ENCODE measurements around the gene NPIPA1.
"Not testable (repeated sequence)": the region's sequence is repeated elsewhere in the genome, so short reads cannot be mapped to it uniquely, and the experiment has no call there.

Gene NPIPA1

DNA sequence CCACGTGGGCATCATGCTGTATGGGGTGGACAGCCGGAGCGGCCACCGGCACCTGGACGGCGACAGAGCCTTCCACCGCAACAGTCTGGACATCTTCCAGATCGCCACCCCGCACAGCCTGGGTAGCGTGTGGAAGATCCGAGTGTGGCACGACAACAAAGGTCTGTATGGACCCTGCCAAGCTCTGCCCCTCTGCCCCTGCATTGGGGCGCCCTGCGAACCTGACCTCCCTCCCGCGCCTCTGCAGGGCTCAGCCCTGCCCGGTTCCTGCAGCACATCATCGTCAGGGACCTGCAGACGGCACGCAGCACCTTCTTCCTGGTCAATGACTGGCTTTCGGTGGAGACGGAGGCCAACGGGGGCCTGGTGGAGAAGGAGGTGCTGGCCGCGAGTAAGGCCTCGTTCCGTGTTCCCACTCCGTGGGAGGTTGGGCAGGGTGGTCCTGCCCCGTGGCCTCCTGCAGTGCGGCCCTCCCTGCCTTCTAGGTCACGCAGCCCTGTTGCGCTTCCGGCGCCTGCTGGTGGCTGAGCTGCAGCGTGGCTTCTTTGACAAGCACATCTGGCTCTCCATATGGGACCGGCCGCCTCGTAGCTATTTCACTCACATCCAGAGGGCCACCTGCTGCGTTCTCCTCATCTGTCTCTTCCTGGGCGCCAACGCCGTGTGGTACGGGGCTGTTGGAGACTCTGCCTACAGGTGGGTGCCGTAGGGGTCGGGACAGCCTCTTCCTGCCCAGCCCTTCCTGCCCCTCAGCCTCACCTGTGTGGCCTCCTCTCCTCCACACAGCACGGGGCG lies 4.5 kb upstream of the NPIPA1 start:
- not testable (repeated sequence) for H3K27ac ChIP-seq (ENCODE audit: low read length); H3K4me1 ChIP-seq (ENCODE audit: control insufficient read depth in 1 of 2, insufficient read depth in 2 of 2, low read length in 2 of 2); H3K4me3 ChIP-seq (ENCODE audit: low read depth in 1 of 2, low read length in 2 of 2); H3K27me3 ChIP-seq (ENCODE audit: low read depth, low read length); H3K36me3 ChIP-seq (ENCODE audit: control insufficient read depth in 1 of 2, insufficient read depth in 2 of 2, low read length in 2 of 2); H3K9me3 ChIP-seq (ENCODE audit: control insufficient read depth in 1 of 2, low read length in 2 of 2)

DNA sequence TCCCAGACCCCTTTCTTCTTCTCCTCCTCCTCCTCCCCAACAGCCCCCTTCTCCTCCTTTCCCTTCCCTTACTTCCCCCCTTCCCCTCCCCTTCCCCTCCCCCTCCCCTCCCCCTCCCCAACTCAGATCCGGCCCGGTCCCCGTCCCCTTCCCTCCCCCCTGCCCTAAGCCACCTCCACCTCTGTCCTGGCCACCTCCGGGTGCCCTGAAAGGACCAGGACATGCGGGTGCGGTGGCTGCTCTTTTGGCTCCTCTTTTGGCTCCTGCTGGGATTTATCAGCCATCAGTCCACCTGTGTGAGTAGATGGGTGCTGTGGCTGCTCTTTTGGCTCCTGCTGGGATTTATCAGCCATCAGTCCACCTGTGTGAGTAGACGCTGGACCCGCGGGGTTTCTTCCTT lies 751 bp downstream of the NPIPA1 start:
- not testable (repeated sequence) for H3K9me3 ChIP-seq (ENCODE audit: control insufficient read depth in 1 of 2, low read length in 2 of 2); H3K27ac ChIP-seq (ENCODE audit: low read length); H3K4me1 ChIP-seq (ENCODE audit: control insufficient read depth in 1 of 2, insufficient read depth in 2 of 2, low read length in 2 of 2); H3K27me3 ChIP-seq (ENCODE audit: low read depth, low read length); H3K4me3 ChIP-seq (ENCODE audit: low read depth in 1 of 2, low read length in 2 of 2); H3K36me3 ChIP-seq (ENCODE audit: control insufficient read depth in 1 of 2, insufficient read depth in 2 of 2, low read length in 2 of 2)

DNA sequence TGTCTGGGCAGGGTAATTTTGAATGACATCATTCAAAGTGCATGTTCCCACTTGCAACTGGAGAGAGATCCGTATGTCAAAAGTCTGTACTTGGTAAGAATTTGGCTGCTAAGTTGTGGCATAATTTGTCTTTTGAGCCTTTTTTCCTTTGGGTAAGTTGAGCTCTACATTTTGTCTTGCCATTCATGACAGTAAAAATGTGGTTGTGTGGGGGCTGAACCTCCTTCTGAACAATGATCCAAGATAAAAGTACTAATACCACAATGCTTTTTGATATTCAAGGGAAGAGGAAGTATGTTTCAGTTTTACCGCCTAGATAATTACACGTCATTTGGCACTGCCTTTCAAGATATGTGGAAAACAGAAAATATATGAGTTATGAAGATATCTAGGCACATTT lies 5.4 kb downstream of the NPIPA1 start:
- not testable (repeated sequence) for H3K9me3 ChIP-seq (ENCODE audit: control insufficient read depth in 1 of 2, low read length in 2 of 2); H3K4me1 ChIP-seq (ENCODE audit: control insufficient read depth in 1 of 2, insufficient read depth in 2 of 2, low read length in 2 of 2); H3K4me3 ChIP-seq (ENCODE audit: low read depth in 1 of 2, low read length in 2 of 2); H3K27ac ChIP-seq (ENCODE audit: low read length); H3K27me3 ChIP-seq (ENCODE audit: low read depth, low read length); H3K36me3 ChIP-seq (ENCODE audit: control insufficient read depth in 1 of 2, insufficient read depth in 2 of 2, low read length in 2 of 2)

DNA sequence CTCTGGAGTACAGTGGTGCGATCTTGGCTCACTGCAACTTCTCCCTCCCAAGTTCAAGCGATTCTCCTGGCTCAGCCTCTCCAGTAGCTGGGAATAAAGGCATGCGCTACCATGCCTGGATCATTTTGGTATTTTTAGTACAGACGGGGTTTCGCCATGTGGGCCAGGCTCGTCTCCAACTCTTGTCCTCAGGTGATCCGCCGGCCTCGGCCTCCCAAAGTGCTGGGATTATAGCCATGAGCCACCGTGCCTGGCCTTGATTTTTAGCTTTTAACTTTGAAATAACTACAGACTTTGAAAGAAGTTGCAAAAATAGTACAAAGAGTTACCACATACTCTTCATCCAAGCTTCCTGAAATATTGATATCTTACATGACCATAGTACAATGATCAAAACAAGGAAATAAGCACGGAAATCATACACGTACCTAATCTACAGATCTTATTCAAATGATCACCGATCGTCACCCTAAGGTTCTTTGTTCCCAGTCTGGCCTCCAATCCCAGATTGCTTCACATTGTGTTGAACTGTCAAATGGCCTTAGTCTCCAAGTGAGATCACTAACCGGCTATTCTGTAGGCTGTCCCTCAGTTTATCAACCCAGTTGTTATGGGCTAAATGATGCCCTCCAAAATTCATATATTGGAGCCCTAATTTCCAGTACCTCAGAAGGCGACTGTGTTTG lies 18.4 kb downstream of the NPIPA1 start:
- no peaks in the 10 kb centered on the region for H3K4me1 ChIP-seq (ENCODE audit: control insufficient read depth in 1 of 2, insufficient read depth in 2 of 2, low read length in 2 of 2)
- H3K27me3 ChIP-seq (ENCODE audit: low read depth, low read length) = no peaks in the 10 kb centered on the region
- H3K9me3 ChIP-seq (ENCODE audit: control insufficient read depth in 1 of 2, low read length in 2 of 2) = no peaks in the 10 kb centered on the region
- H3K27ac ChIP-seq (ENCODE audit: low read length) = no peak overlapping the region
- no peaks in the 10 kb centered on the region for H3K36me3 ChIP-seq (ENCODE audit: control insufficient read depth in 1 of 2, insufficient read depth in 2 of 2, low read length in 2 of 2)
- no peak overlapping the region for H3K4me3 ChIP-seq (ENCODE audit: low read depth in 1 of 2, low read length in 2 of 2)

DNA sequence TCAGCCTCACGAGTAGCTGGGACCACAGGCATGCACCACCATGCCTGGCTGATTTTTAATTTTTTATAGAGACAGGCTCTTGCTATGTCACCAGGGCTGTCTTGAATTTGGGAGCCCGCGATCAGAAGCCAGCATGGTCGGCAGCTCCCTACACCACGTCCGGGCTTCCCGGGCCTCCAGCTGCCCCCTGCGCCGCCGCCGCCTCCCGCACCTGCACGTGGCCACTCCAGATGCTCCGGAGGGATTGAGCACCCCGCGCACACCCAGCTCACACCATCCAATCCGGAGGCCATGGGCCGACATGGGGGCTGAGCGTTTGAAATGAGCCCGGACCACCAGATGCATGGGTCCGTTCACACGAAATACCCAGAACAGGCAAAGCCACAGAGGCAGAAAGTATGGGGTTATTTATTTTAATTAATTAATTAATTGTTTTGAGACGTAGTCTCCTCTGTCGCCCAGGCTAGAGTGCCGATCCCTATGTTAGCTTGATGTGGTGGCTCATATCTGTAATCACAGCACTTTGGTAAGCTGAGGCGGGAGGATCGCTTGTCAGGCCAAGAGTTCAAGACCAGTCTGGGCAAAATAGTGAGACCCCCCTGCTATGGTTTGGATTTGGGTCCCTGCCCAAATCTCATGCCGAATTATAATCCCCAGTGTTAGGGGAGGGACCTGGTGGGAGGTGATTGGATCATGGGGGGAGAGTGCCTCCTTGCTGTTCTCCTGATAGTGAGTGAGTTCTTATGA lies 20.5 kb downstream of the NPIPA1 start:
- Histone ChIP-seq H3K27ac (ENCODE audit: low read length) (no peak overlapping the region), H3K9me3 (ENCODE audit: control insufficient read depth in 1 of 2, low read length in 2 of 2) (no peaks in the 10 kb centered on the region), H3K4me1 (ENCODE audit: control insufficient read depth in 1 of 2, insufficient read depth in 2 of 2, low read length in 2 of 2) (no peaks in the 10 kb centered on the region), H3K36me3 (ENCODE audit: control insufficient read depth in 1 of 2, insufficient read depth in 2 of 2, low read length in 2 of 2) (no peaks in the 10 kb centered on the region), H3K27me3 (ENCODE audit: low read depth, low read length) (no peaks in the 10 kb centered on the region), H3K4me3 (ENCODE audit: low read depth in 1 of 2, low read length in 2 of 2) (no peak overlapping the region)

DNA sequence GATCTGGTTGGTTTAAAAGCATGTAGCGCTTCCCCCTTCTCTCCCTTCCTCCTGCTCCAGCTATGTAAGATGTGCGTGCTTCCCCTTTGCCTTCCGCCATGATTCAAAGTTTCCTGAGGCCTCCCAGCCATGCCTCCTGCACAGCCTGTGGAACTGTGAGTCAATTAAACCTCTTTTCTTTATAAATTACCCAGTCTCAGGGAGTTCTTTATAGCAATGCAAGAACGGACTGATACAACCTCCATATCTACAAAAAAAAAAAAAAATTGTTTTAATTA lies 21.0 kb downstream of the NPIPA1 start:
- no peaks in the 10 kb centered on the region for H3K9me3 ChIP-seq (ENCODE audit: control insufficient read depth in 1 of 2, low read length in 2 of 2)
- H3K4me3 ChIP-seq (ENCODE audit: low read depth in 1 of 2, low read length in 2 of 2) = no peak overlapping the region
- no peak overlapping the region for H3K27ac ChIP-seq (ENCODE audit: low read length)
- no peaks in the 10 kb centered on the region for H3K27me3 ChIP-seq (ENCODE audit: low read depth, low read length)
- H3K36me3 ChIP-seq (ENCODE audit: control insufficient read depth in 1 of 2, insufficient read depth in 2 of 2, low read length in 2 of 2) = no peaks in the 10 kb centered on the region
- H3K4me1 ChIP-seq (ENCODE audit: control insufficient read depth in 1 of 2, insufficient read depth in 2 of 2, low read length in 2 of 2) = no peaks in the 10 kb centered on the region

DNA sequence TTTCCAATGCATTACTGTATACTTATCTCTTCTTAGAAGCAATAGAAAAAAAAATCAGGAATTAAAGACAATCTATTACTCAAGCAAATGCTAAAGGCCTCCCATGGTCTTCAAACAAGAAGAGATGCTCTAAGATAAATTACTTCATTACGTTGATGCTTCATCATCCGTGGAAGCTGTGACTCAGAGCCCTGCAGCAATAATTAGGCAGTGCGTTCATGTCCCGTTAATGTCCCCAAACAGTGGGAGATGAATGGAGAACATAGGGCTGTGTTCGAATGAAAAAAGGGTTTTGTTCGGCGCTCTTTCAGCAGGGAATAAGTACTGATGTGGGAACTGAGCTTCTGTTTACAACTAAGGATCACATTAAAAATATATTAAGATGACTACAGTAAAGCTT lies 21.7 kb downstream of the NPIPA1 start:
- H3K27ac ChIP-seq (ENCODE audit: low read length) = no peak overlapping the region
- peaks cover 0 to 3% of the 10 kb centered on the region in 2 donors for H3K9me3 ChIP-seq (ENCODE audit: control insufficient read depth in 1 of 2, low read length in 2 of 2)
- no peak overlapping the region for H3K4me3 ChIP-seq (ENCODE audit: low read depth in 1 of 2, low read length in 2 of 2)
- H3K27me3 ChIP-seq (ENCODE audit: low read depth, low read length) = no peaks in the 10 kb centered on the region
- no peaks in the 10 kb centered on the region for H3K36me3 ChIP-seq (ENCODE audit: control insufficient read depth in 1 of 2, insufficient read depth in 2 of 2, low read length in 2 of 2)
- H3K4me1 ChIP-seq (ENCODE audit: control insufficient read depth in 1 of 2, insufficient read depth in 2 of 2, low read length in 2 of 2) = no peaks in the 10 kb centered on the region

DNA sequence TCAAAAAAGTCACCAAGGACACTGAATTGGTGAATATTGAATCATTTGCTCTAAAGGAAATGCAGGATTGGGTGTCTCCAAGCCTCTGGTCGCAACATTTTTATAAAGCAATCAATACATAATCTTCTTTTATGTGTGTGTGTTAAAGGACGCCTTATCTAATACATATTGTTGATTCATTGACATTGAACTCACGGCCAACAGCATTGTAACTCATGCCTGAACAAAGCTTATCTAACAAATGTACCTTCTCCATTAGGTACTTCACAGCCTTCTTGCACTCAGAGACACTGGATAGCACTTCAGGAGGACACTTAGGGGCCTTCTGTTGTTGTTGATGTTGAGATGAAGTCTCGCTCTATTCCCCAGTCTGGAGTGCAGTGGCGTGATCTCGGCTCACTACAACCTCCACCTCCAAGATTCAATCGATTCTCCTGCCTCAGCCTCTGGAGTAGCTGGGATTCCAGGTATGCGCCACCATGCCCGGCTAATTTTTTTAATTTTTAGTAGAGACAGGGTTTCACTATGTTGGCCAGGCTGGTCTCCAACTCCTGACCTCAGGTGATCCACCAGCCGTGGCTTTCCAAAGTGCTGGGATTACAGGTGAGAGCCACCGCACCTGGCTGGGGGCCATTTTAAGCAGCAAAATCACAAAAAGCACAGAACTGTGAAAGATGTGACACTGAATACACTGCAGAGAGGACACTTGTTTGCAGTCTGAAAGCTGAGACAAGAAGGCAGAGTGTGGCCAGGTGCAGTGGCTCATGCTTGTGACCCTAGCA lies 24.4 kb downstream of the NPIPA1 start:
- Histone ChIP-seq H3K27me3 (ENCODE audit: low read depth, low read length) (no peaks in the 10 kb centered on the region), H3K36me3 (ENCODE audit: control insufficient read depth in 1 of 2, insufficient read depth in 2 of 2, low read length in 2 of 2) (no peaks in the 10 kb centered on the region), H3K4me1 (ENCODE audit: control insufficient read depth in 1 of 2, insufficient read depth in 2 of 2, low read length in 2 of 2) (no peaks in the 10 kb centered on the region), H3K27ac (ENCODE audit: low read length) (no peak overlapping the region), H3K4me3 (ENCODE audit: low read depth in 1 of 2, low read length in 2 of 2) (no peak overlapping the region), H3K9me3 (ENCODE audit: control insufficient read depth in 1 of 2, low read length in 2 of 2) (peaks cover 0 to 3% of the 10 kb centered on the region in 2 donors)

DNA sequence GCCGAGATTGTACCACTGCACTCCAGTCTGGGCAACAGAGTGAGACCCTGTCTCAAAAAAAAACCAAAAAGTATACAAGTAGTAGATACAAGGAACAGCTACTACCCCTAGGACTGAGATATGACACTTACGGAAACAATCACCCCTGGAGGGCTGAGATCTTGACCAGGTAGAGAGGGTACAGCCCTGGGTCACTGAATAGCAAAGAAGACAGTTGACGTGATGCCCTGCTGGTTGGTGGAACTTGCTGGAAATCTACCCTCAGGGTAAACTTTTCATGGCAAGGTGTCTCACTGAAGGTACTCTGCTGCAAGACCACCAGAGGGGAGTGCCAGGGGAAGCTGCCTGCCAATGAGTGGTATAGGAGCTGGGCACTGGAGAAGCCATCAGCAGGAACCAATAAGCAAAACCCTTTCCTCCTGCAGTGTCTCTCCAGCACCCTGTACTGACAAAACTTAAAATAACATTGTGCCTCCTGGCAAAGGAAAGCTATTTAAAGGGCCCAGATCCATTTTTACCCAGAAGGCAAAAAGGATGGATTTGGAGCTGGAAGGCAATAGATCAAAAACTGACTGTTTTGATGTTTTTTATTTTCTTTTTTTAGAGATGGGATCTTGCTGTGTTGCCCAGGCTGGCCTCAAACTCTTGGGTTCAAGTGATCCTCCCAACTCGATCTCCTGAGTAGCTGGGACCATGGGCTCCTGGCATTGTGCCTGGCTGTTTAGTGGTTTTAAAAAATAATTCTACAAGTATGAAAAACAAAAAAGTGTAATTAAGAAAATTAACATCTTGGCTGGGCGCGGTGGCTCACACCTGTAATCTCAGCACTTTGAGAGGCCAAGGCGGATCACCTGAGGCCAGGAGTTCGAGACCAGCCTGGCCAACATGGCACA lies 26.3 kb downstream of the NPIPA1 start:
- Histone ChIP-seq H3K4me1 (ENCODE audit: control insufficient read depth in 1 of 2, insufficient read depth in 2 of 2, low read length in 2 of 2) (no peaks in the 10 kb centered on the region), H3K27me3 (ENCODE audit: low read depth, low read length) (no peaks in the 10 kb centered on the region), H3K4me3 (ENCODE audit: low read depth in 1 of 2, low read length in 2 of 2) (no peak overlapping the region), H3K27ac (ENCODE audit: low read length) (no peak overlapping the region), H3K9me3 (ENCODE audit: control insufficient read depth in 1 of 2, low read length in 2 of 2) (peaks cover 0 to 3% of the 10 kb centered on the region in 2 donors), H3K36me3 (ENCODE audit: control insufficient read depth in 1 of 2, insufficient read depth in 2 of 2, low read length in 2 of 2) (no peaks in the 10 kb centered on the region)

DNA sequence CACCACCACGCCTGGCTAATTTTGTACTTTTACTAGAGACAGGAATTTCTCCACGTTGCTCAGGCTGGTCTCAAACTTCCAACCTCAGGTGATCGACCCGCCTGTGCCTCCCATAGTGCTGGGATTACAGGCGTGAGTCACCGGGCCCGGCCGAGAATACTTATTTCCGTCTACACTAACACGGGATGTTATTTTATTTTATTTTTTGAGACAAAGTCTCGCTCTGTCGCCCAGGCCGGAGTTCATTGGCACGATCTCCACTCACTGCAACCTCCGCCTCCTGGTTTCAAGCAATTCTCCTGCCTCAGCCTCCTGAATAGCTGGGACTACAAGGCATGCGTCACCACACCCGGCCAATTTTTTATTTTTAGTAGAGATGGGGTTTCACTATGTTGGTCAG lies 28.1 kb downstream of the NPIPA1 start:
- Histone ChIP-seq H3K27me3 (ENCODE audit: low read depth, low read length) (no peaks in the 10 kb centered on the region), H3K9me3 (ENCODE audit: control insufficient read depth in 1 of 2, low read length in 2 of 2) (peaks cover 0 to 3% of the 10 kb centered on the region in 2 donors), H3K27ac (ENCODE audit: low read length) (no peak overlapping the region), H3K4me3 (ENCODE audit: low read depth in 1 of 2, low read length in 2 of 2) (no peak overlapping the region), H3K36me3 (ENCODE audit: control insufficient read depth in 1 of 2, insufficient read depth in 2 of 2, low read length in 2 of 2) (no peaks in the 10 kb centered on the region), H3K4me1 (ENCODE audit: control insufficient read depth in 1 of 2, insufficient read depth in 2 of 2, low read length in 2 of 2) (no peaks in the 10 kb centered on the region)
